ENCODE measurements around the gene MTAP.

Gene MTAP

GRCh38 chr9:21972361-21972760, 169.9 kb downstream of the MTAP start:
- Histone ChIP-seq H3K4me1 (peaks cover 0 to 28% (median 16%) of the 10 kb centered on the region in 4 donors), H3K9me3 (peaks cover 0 to 4% (median 0%) of the 10 kb centered on the region in 3 donors), H3K36me3 (no peaks in the 10 kb centered on the region), H3K4me3 (no peak overlapping the region), H3K27me3 (peaks cover 4 to 100% of the 10 kb centered on the region in 2 donors), H3K27ac (no peak overlapping the region)
- no peak for TF ChIP-seq CTCF (IDR thresholded peaks at IDR 0.05)
- no peak for DNase-seq
- intact Hi-C loops (cut with DNase I; ENCODE audit: low total_unique reads), result loop anchor here (5.0 kb wide), 1 partner anchor 120 kb away; no protein-coding TSS in a partner anchor

- no peak for DNase-seq
- Histone ChIP-seq H3K27me3 (peaks cover 4 to 98% of the 10 kb centered on the region in 2 donors), H3K36me3 (no peaks in the 10 kb centered on the region), H3K4me3 (peak overlapping the region; percentile 35 to 49), H3K9me3 (no peaks in the 10 kb centered on the region), H3K27ac (no peak overlapping the region), H3K4me1 (peaks cover 0 to 18% (median 13%) of the 10 kb centered on the region in 4 donors)
- intact Hi-C loops (cut with DNase I; ENCODE audit: low total_unique reads), result loop anchor here (5.0 kb wide), 1 partner anchor 118 kb away; no protein-coding TSS in a partner anchor
- TF ChIP-seq CTCF (IDR thresholded peaks at IDR 0.05), result no peak
Measured at GRCh38 chr9:21974343-21974721, 171.9 kb downstream of the MTAP start.

- Histone ChIP-seq H3K36me3 (no peaks in the 10 kb centered on the region), H3K4me1 (peaks cover 0 to 18% (median 13%) of the 10 kb centered on the region in 4 donors), H3K4me3 (peak overlapping the region; percentile 35 to 49), H3K27me3 (peaks cover 4 to 98% of the 10 kb centered on the region in 2 donors), H3K9me3 (no peaks in the 10 kb centered on the region), H3K27ac (no peak overlapping the region)
- no peak for TF ChIP-seq CTCF (IDR thresholded peaks at IDR 0.05)
- intact Hi-C loops (cut with DNase I; ENCODE audit: low total_unique reads), result loop anchor here (5.0 kb wide), 1 partner anchor 117 kb away; no protein-coding TSS in a partner anchor
- DNase-seq, result no peak
Measured at GRCh38 chr9:21974722-21975409, 172.4 kb downstream of the MTAP start.

- TF ChIP-seq CTCF (IDR thresholded peaks at IDR 0.05), result no peak
- no peaks in the 10 kb centered on the region for H3K9me3 ChIP-seq
- peaks cover 0 to 18% (median 13%) of the 10 kb centered on the region in 4 donors for H3K4me1 ChIP-seq
- peaks cover 0 to 94% of the 10 kb centered on the region in 2 donors for H3K27me3 ChIP-seq
- no peak for DNase-seq
- H3K36me3 ChIP-seq, result no peaks in the 10 kb centered on the region
- no peak overlapping the region for H3K4me3 ChIP-seq
- intact Hi-C loops (cut with DNase I; ENCODE audit: low total_unique reads), result no loop called here
- no peak overlapping the region for H3K27ac ChIP-seq
Measured at GRCh38 chr9:21976334-21976875, 174.0 kb downstream of the MTAP start.

- no peak for TF ChIP-seq CTCF (IDR thresholded peaks at IDR 0.05)
- Histone ChIP-seq H3K36me3 (no peaks in the 10 kb centered on the region), H3K4me3 (no peak overlapping the region), H3K9me3 (no peaks in the 10 kb centered on the region), H3K4me1 (no peaks in the 10 kb centered on the region), H3K27me3 (peaks cover 0 to 66% of the 10 kb centered on the region in 2 donors), H3K27ac (no peak overlapping the region)
- no peak for DNase-seq
- intact Hi-C loops (cut with DNase I; ENCODE audit: low total_unique reads), result no loop called here
Measured at GRCh38 chr9:21982391-21982790, 180.0 kb downstream of the MTAP start.

Measured in tibial artery (tissue), 4 donors.